H1 (cell line): ENCODE measurements around the gene PPRC1. TPM values are rescaled to one million over a fixed set of nuclear protein-coding genes. Genes with fewer than 3 reads are reported as not detected.

Experiments used
- PHF8 ChIP-seq: fragments of 200-600 bp; sonication (generic); conservative IDR thresholded peaks from 2 replicates; pipeline ENCODE4 v1.7.1; 2012; ENCODE audit warnings: low read depth, mild to moderate bottlenecking, inconsistent platforms, low read length, moderate library complexity
- RFX5 ChIP-seq: IDR thresholded peaks from 2 replicates; pipeline ENCODE4 v1.6.1; 2011; ENCODE audit warnings: low read depth, low read length, improper control_type of control experiment, borderline replicate concordance
- SP1 ChIP-seq: IDR thresholded peaks from 2 replicates; pipeline ENCODE4 v1.6.1; 2011; ENCODE audit warnings: low read depth, low read length
- TBP ChIP-seq: IDR thresholded peaks from 2 replicates; pipeline ENCODE4 v1.6.1; 2011; ENCODE audit warnings: low read depth, low read length, improper control_type of control experiment
- TEAD4 ChIP-seq: IDR thresholded peaks from 2 replicates; pipeline ENCODE4 v1.6.1; 2012; ENCODE audit warnings: low read depth, low read length, inconsistent platforms, mixed read lengths
- polyA plus RNA-seq, 7 experiments: library from polyadenylated mRNA; depleted of rRNA in 3 of 7; stranded (reverse) in 5 of 7; unstranded in 2 of 7; fragments of >200 nt in 5 of 7; fragments of 200-250 nt in 2 of 7; gene quantifications; 1 replicate in 5 of 7; 2 replicates in 1 of 7; 4 replicates in 1 of 7; pipeline versions ENCODE4 v1.2.1 to v1.2.3, GENCODE V29; 2011 to 2013; ENCODE audit warnings: missing spikeins in 2 of 7, mixed read lengths in 2 of 7
- total RNA-seq: library from RNA; stranded (reverse); fragmentation: NEBNext Ultra II Directional; extraction: Animal tissue kit (Norgen Biotek cat#: 25700); gene quantifications from 2 replicates; pipeline ENCODE4 v1.2.1, GENCODE V29; 2021

Gene PPRC1
- total and polyA plus RNA-seq, 2 of the 8 experiments (the other 6 are each of a cell fraction or from before 2014, with no cell fraction given), result 46.5 to 88.4 TPM

DNA sequence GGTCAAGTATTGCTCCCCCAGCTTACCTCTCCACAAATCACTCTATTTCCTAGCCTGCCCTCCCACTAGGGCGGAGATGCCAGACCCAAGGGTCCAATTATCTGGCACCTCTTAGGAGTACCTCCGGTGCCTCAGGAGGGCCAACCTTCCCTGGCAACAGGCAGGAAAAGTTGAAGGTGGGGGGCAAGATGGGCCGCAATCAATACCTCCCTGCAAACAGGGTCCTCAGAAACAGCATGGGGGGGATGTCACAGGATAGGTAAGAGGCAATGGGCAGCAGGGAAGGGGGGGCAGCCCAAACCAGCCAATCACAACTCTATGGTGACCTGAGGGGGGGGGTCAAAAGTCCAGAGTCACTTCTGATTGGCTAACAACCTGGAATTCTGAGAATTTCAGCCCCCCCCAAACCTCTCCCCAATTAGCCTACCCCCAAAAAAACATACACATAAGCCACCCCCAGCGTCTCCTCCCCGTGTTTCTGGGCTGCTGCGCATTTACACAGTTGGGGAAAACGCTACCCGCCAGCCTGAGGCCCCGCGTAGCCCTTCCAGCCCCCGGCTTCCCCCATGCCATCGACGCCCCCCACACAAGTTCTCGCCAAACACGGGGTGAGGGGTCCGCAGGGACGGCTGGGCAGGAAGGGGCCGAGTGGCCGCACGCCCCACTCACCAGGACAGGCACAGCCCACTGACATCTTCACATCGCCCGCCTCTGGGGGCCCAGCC lies 13.3 kb upstream of the PPRC1 start (continued):
- TF ChIP-seq TBP, result 0 out of 2 replicates have a peak, but pooled peaks have one; percentile 36
- TF ChIP-seq PHF8, result no peak
- TF ChIP-seq SP1, result peak; percentile 74
- peak; percentile 65; the same call in 1 of the 2 replicates for TF ChIP-seq RFX5
- TF ChIP-seq TEAD4, result peak; percentile 95
